HEK293T (cell line): ENCODE measurements around the gene GRK4.

Experiments used
- CTCF ChIA-PET: fragments of 350-600 bp; formaldehyde crosslinking; extraction: SDS; loops from one replicate; lab custom pipeline; 2021; ENCODE audit warnings: antibody characterized with exemption, inconsistent platforms; lab: Yijun Ruan, JAX
- POLR2A ChIA-PET: fragments of 350-600 bp; formaldehyde crosslinking; extraction: SDS; loops from one replicate; lab custom pipeline; 2020; ENCODE audit warnings: antibody characterized with exemption, inconsistent platforms; lab: Yijun Ruan, JAX
- DNase-seq: peaks from one replicate; pipeline ENCODE4 v3.0.0; 2012; ENCODE audit warnings: mixed read lengths; ENCODE audit errors: extremely low spot score
- ARNT ChIP-seq: fragments of 450-650 bp; IDR thresholded peaks from 2 replicates; pipeline ENCODE4 v1.6.1; 2017; ENCODE audit warnings: mild to moderate bottlenecking
- BHLHE40 ChIP-seq: fragments of 450-650 bp; IDR thresholded peaks from 2 replicates; pipeline ENCODE4 v1.6.1; 2016; ENCODE audit warnings: mild to moderate bottlenecking, moderate library complexity, borderline replicate concordance
- CTBP1 ChIP-seq: fragments of 450-650 bp; IDR thresholded peaks from 2 replicates; pipeline ENCODE4 v1.6.1; 2016; ENCODE audit warnings: borderline replicate concordance
- ELF4 ChIP-seq: fragments of 450-650 bp; IDR thresholded peaks from 2 replicates; pipeline ENCODE4 v1.6.1; 2017; ENCODE audit warnings: antibody characterized with exemption
- FOXA1 ChIP-seq: fragments of 450-650 bp; IDR thresholded peaks from 2 replicates; pipeline ENCODE4 v1.6.1; 2016; ENCODE audit warnings: mild to moderate bottlenecking
- FOXK2 ChIP-seq: fragments of 450-650 bp; IDR thresholded peaks from 2 replicates; pipeline ENCODE4 v1.6.1; 2016; ENCODE audit warnings: mild to moderate bottlenecking
- FOXM1 ChIP-seq: fragments of 450-650 bp; IDR thresholded peaks from 2 replicates; pipeline ENCODE4 v1.6.1; 2017; ENCODE audit warnings: mild to moderate bottlenecking, borderline replicate concordance
- HDGF ChIP-seq: fragments of 450-650 bp; IDR thresholded peaks from 2 replicates; pipeline ENCODE4 v1.6.1; 2017; ENCODE audit warnings: antibody characterized with exemption, borderline replicate concordance
- L3MBTL2 ChIP-seq: fragments of 450-650 bp; conservative IDR thresholded peaks from 2 replicates; pipeline ENCODE4 v1.6.1; 2016; ENCODE audit warnings: mild to moderate bottlenecking
- LEF1 ChIP-seq: fragments of 450-650 bp; IDR thresholded peaks from 2 replicates; pipeline ENCODE4 v1.6.1; 2017; ENCODE audit warnings: mild to moderate bottlenecking, borderline replicate concordance
- NFRKB ChIP-seq: fragments of 450-650 bp; IDR thresholded peaks from 2 replicates; pipeline ENCODE4 v1.6.1; 2016; ENCODE audit warnings: mild to moderate bottlenecking, moderate library complexity
- SP1 ChIP-seq: fragments of 450-650 bp; IDR thresholded peaks from 2 replicates; pipeline ENCODE4 v1.6.1; 2017
- SUZ12 ChIP-seq: fragments of 450-650 bp; IDR thresholded peaks from 2 replicates; pipeline ENCODE4 v1.6.1; 2016; ENCODE audit warnings: mild to moderate bottlenecking
- TARDBP ChIP-seq: fragments of 450-650 bp; IDR thresholded peaks from 2 replicates; pipeline ENCODE4 v1.6.1; 2016
- ZNF384 ChIP-seq: fragments of 450-650 bp; IDR thresholded peaks from 2 replicates; pipeline ENCODE4 v1.6.1; 2016
- TF ChIP-seq, protein P1 (sequence below): fragments of 450-650 bp; IDR thresholded peaks from 2 replicates; pipeline ENCODE4 v1.6.1; 2016

Gene GRK4

DNA sequence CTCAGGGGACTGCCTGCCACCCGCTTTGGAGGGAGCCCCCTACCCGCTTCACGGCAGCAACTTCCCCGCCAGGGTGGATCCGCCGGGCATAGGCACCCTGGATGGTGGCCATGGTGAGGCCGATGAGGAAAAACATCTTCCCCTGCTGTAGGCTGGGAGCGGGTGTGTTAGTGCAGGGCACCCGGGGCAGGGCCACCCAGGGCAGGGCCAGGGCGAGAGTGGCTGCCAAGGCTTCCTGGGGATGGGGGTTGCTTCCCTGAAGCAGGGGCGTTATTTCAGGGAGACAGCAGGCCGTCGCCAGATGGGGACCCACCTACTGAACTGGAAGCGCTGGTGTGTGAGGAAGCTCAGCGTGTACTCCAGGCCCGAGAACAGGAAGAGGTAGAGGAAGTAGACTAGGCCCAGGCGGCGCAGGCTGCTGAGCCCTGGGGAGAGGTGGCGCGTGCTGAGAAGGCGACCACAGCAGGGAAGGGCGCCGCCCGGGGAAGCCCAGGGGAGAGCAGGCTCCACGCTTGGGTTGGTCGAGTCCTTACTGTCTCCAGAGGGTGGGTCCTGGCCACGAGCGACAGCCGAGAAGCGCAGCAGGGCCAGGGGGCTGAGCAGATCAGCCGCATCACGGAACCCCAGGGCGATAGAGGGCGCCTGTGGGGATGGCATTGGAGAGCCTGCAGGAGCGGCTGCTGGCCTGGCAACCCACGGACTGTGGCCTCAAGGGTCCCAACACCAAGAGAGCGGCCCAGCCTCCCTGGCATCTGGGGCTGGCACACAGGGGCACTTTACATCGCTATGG is 31.7 kb upstream of the GRK4 start:
- POLR2A ChIA-PET: no interaction called here
- TF ChIP-seq SP1 (no peak), HDGF (no peak), ZNF384 (no peak), ELF4 (no peak), FOXA1 (no peak), L3MBTL2 (no peak), CTBP1 (no peak), LEF1 (no peak), SUZ12 (no peak), FOXK2 (no peak), NFRKB (no peak), FOXM1 (no peak), BHLHE40 (no peak), TARDBP (no peak), ARNT (no peak)
- TF ChIP-seq, protein P1, sequence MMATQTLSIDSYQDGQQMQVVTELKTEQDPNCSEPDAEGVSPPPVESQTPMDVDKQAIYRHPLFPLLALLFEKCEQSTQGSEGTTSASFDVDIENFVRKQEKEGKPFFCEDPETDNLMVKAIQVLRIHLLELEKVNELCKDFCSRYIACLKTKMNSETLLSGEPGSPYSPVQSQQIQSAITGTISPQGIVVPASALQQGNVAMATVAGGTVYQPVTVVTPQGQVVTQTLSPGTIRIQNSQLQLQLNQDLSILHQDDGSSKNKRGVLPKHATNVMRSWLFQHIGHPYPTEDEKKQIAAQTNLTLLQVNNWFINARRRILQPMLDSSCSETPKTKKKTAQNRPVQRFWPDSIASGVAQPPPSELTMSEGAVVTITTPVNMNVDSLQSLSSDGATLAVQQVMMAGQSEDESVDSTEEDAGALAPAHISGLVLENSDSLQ: no peak
- CTCF ChIA-PET: no interaction called here
- no peak for DNase-seq

DNA sequence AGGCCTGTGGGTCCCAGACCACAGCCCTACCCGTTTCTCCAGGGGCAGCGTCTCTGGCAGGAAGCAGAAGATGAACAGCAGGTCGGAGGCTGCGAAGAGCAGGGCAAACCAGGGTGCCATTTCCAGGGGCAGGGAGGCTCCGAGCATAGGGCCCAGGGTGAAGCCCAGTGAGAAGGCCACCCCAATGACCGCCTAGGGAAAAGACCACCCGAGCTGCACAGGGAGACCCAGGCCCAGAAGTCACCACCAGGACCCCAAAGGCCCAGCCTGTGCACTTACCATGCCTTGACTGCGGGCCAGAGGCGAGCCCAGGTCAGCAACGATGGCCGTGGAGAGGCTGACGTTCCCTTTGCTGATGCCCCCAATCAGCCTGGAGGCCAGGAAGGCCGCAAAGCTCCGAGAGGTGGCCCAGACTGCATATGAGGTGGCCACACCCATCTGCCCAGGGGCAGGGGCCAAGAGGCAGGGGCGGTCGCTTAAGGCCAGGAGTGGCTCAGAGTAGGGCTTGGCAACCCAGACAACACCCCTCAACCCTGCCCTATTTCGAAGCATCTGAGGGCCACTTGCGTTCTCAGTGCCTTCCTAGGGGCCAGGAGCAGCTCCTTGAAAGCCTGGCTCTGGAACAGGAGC is 30.9 kb upstream of the GRK4 start:
- POLR2A ChIA-PET: no interaction called here

DNA sequence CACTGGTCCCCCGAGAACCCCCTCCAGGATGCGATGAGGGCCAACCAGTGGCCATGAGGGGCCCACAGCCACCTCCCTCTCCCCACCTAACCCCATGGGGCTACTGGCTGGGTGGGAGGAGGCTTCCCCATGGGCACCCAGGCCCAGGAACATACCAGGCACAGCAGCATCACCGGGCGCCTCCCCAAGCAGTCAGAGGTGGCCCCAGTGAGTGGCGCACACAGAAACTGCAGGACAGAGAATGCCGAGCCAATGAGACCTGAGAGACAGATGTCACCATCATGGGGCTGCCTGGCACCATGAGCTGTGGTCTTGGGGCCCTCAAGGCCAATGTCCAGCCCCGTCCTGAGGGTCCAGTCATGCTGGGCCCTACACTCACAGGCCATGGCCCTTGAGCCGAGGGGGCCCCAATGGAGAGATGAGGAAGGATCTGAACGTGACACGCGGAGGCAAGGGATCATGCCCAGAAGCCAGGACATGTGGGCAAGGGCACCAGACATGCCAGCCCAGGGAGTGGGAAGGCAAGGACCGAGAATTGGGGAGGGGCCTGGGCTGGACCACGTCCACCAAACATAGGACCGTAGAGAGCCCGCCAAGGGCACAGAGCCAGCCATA is 30.3 kb upstream of the GRK4 start:
- ChIA-PET POLR2A (no interaction called here), CTCF (no interaction called here)
- TF ChIP-seq ZNF384 (no peak), SUZ12 (no peak), LEF1 (no peak), ELF4 (no peak), SP1 (no peak), TARDBP (no peak)
- no peak for DNase-seq

More for the DNA sequence above, 30.9 kb upstream of the GRK4 start:
- TF ChIP-seq NFRKB: no peak
- CTCF ChIA-PET: no interaction called here
- no peak for DNase-seq

DNA sequence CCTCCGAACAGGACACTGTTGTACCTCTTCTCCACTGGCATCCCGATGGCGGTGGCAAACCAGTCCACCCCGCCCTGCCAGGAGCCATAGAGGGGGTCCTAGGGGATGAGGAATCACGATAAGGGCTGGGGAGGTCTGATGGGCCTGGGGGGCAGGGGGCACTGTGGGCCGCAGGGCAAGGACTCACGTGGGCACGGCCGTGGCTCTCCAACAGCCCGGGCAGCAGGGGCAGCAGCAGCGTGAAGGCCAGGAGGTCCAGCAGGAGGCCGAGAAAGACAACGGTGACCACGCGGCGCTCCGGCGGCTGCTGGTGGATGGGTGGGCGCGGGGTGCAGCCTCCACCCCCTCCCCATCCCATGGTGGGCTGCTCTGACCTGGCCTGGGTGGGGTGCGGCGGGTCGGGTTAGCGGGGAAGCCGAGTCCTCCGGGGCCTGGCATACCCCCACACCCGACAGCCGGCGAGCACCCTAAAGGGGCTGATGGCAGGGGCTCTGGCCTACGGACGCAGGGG is 29.8 kb upstream of the GRK4 start:
- POLR2A ChIA-PET: no interaction called here

DNA sequence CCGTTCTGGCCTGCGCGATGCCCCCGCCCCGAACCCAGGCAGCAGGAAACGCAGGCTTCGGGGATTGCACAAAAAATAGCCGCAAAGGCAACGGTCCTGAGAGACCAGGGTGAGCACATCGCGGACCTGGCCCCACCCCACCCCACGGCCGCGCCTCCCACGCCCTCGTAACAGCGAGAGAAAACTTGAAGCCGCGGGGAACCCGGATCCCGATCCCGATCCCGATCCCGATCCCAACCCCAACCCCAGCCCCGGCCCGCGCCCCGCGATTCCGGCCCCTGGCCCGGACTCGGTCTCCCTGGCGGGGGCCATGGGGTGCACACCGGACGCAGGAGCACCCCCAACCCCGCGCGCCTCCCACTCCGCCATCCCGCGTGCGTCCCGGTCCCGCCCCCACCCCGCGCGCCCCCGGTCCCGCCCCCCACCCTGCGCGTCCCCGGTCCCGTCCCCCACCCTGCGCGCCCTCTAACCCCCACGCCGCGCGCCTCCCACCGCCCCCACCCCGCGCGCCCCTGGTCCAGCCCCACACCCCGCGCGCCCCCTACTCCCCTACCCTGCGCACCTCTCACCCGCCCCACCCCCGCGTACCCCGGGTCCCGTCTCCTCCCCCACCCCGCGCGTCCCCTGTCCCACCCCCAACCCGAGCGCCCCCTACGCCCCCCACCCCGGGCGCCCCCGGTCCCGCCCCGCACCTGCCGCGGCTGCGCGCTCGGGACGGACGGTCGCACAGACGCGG is 29.1 kb upstream of the GRK4 start:
- no peak for TF ChIP-seq CTBP1
- TF ChIP-seq BHLHE40: no peak
- no peak for TF ChIP-seq LEF1
- TF ChIP-seq SUZ12: no peak
- TF ChIP-seq ARNT: no peak
- TF ChIP-seq FOXK2: no peak
- TF ChIP-seq ZNF384: no peak
- no peak for TF ChIP-seq ELF4
- DNase-seq: peak; percentile 48
- ChIA-PET CTCF (no interaction called here), POLR2A (interaction anchor here (4.0 kb wide), 1 partner anchor 29 kb away, joined by 34 read pairs; the partner anchor contains the start of genes GRK4 and NOP14)

More for the DNA sequence above, 29.8 kb upstream of the GRK4 start:
- no peak for DNase-seq
- TF ChIP-seq LEF1: no peak
- TF ChIP-seq BHLHE40: no peak
- TF ChIP-seq NFRKB: no peak
- CTCF ChIA-PET: no interaction called here

DNA sequence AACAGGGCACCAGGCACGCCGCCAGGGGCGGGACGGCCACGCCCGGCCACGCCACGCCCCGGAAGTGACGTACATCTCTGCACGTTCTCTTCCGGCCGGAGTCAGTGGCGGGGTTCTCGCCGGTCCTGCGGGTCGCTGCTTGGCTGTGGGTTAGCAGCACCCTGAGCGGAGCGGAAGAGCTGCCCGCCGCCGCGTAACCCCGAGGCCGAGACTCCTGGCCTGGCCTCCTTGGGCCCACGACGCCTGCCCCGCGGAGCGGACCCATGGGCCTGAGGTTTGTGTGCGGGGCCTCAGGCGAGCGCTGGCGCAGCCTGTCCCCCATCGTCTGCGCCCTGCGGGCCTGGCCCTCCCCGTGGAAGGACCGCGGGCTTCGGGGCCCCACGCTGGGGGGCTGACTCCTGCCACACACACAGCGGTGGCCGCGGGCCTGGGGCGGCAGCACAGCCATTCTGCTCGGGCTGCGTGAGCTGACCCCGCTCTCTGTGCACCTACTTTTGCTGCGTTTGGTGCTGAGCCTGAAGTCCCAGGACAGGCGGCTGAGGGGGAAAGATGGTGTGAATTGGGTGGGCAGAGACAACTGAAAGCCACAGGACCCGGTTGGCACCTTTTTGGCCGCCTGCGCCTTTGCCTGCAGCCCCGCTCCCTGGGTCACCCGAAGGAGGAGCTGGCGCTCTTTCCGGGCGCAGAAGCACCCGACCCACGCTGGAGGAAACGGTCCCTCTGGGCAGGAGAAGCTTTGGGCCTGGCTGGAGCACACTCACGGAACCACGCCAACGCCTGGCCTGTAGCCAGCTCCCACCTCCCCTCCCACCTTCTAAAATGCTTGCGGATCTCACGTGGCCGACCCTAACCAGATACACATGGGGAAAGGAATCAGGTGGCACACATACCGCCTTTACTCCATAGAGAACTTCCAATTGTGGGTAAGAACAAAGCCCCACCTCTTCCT is 28.3 kb upstream of the GRK4 start:
- POLR2A ChIA-PET: interaction anchor here (0.8 to 4.0 kb wide), 9 partner anchors 9 to 179 kb away, joined by 3 to 34 read pairs (median 3); partner anchors contain the start of genes GRK4, NOP14 and TNIP2
- CTCF ChIA-PET: interaction anchor here (0.9 to 1.0 kb wide), 2 partner anchors 11 to 25 kb away, joined by 3 read pairs; no protein-coding TSS in a partner anchor
- TF ChIP-seq FOXA1: no peak
- no peak for TF ChIP-seq FOXK2
- no peak for TF ChIP-seq ARNT
- TF ChIP-seq SUZ12: no peak
- no peak for TF ChIP-seq BHLHE40
- peak; percentile 33; the same call in 1 of the 2 replicates for TF ChIP-seq ELF4
- TF ChIP-seq CTBP1: no peak
- TF ChIP-seq FOXM1: no peak

More for the DNA sequence above, 28.3 kb upstream of the GRK4 start:
- DNase-seq: peak; percentile 97
